ENCODE measurements around the gene ATG2A. TPM values are rescaled to one million over a fixed set of nuclear protein-coding genes. Genes with fewer than 3 reads are reported as not detected.

ATG2A gene
- total and polyA plus RNA-seq, 8 donors, result 12.2 to 77.6 (median 26.6) TPM

- Histone ChIP-seq H3K27ac (no peak overlapping the region), H3K4me3 (no peak overlapping the region), H3K27me3 (no peaks in the 10 kb centered on the region), H3K4me1 (peaks cover 0 to 10% (median 5%) of the 10 kb centered on the region in 4 donors), H3K36me3 (peaks cover 22 to 37% (median 36%) of the 10 kb centered on the region in 4 donors), H3K9me3 (no peaks in the 10 kb centered on the region)
- intact Hi-C loops (cut with DNase I; ENCODE audit: low total_unique reads), result no loop called here
- TF ChIP-seq POLR2AphosphoS5 (IDR thresholded peaks at IDR 0.05) (no peak), POLR2A (IDR thresholded peaks at IDR 0.05) (no peak)
- no peak for DNase-seq
- WGBS, 5 donors, result 68 to 81% (median 78%) methylated on average over 4 of the region's 4 CpGs
These were observed 19.5 kb upstream of the ATG2A start for GRCh38 chr11:64936539-64936938.

DNA sequence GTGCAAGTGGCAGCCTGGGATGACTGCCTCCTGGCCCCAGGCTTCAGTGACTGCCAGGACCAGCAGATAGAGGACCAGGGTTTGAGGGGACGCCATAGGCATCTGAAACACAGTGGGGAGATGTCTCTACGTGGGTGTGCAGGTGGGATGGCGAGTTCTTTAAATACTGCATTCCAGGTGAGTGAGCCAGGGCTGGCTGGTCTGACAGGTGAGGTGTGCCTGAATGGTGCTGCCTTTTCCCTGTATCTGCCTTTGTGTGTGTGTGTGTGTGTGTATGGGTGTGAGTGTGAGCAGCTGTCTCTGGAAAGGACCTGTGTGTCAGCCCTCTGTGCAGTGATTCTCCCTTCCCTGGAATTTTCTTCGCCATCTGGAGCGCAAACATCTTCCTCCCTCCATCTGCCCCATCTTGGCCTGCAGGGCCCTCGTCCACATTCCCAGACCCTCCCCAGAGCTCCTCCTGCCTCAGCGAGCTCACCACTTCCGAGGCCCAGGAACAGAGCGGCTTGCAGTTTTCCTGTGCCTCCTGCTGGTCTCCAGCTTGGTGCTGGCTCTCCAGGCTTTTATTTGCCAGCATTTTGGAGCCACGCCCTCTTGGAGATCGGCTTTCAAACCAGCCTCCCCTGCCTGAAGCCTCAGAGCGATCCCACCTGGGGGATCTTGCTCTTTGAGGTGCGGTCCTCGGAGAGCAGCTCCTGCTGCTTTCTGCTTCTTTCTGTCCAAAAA lies 18.5 kb upstream of the ATG2A start, which contains the start of gene GPHA2:
Gene GPHA2, minus strand, starts transcription at position 535 of the 723 bp plus-strand sequence. Its CDS starts 433 bp downstream, at position 102.
- Histone ChIP-seq H3K27ac (no peak within 1 kb of the TSS), H3K36me3 (peaks cover 32 to 47% (median 46%) of the 10 kb centered on the region in 4 donors), H3K4me1 (peaks cover 0 to 10% (median 5%) of the 10 kb centered on the region in 4 donors), H3K27me3 (no peaks in the 10 kb centered on the region), H3K4me3 (no peak within 1 kb of the TSS), H3K9me3 (no peaks in the 10 kb centered on the region)
- intact Hi-C loops (cut with DNase I; ENCODE audit: low total_unique reads), result no loop called here
- WGBS, 5 donors, result 32 to 45% (median 36%) methylated on average over 11 to 14 of the region's 14 CpGs
- no peak for TF ChIP-seq POLR2AphosphoS5 (IDR thresholded peaks at IDR 0.05)
- no peak for TF ChIP-seq EP300 (IDR thresholded peaks at IDR 0.05)
- TF ChIP-seq, protein P1, sequence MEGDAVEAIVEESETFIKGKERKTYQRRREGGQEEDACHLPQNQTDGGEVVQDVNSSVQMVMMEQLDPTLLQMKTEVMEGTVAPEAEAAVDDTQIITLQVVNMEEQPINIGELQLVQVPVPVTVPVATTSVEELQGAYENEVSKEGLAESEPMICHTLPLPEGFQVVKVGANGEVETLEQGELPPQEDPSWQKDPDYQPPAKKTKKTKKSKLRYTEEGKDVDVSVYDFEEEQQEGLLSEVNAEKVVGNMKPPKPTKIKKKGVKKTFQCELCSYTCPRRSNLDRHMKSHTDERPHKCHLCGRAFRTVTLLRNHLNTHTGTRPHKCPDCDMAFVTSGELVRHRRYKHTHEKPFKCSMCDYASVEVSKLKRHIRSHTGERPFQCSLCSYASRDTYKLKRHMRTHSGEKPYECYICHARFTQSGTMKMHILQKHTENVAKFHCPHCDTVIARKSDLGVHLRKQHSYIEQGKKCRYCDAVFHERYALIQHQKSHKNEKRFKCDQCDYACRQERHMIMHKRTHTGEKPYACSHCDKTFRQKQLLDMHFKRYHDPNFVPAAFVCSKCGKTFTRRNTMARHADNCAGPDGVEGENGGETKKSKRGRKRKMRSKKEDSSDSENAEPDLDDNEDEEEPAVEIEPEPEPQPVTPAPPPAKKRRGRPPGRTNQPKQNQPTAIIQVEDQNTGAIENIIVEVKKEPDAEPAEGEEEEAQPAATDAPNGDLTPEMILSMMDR (IDR thresholded peaks at IDR 0.05), result no peak
- TF ChIP-seq POLR2A (IDR thresholded peaks at IDR 0.05), result no peak
- peak; percentile 50 to 63 for DNase-seq

GRCh38 chr11:64934682-64935358 lies 17.8 kb upstream of the ATG2A start:
- H3K36me3 ChIP-seq, result peaks cover 39 to 54% (median 53%) of the 10 kb centered on the region in 4 donors
- TF ChIP-seq, protein P1 (IDR thresholded peaks at IDR 0.05), result no peak
- TF ChIP-seq POLR2A (IDR thresholded peaks at IDR 0.05) (no peak), EP300 (IDR thresholded peaks at IDR 0.05) (no peak), POLR2AphosphoS5 (IDR thresholded peaks at IDR 0.05) (no peak)
- H3K4me3 ChIP-seq, result no peak overlapping the region
- H3K9me3 ChIP-seq, result no peaks in the 10 kb centered on the region
- intact Hi-C loops (cut with DNase I; ENCODE audit: low total_unique reads), result no loop called here
- DNase-seq, result no peak
- no peaks in the 10 kb centered on the region for H3K27me3 ChIP-seq
- peaks cover 0 to 10% (median 5%) of the 10 kb centered on the region in 4 donors for H3K4me1 ChIP-seq
- WGBS, 5 donors, result 63 to 83% (median 68%) methylated on average over 24 to 27 of the region's 27 CpGs
- no peak overlapping the region for H3K27ac ChIP-seq

GRCh38 chr11:64933935-64934681 lies 17.1 kb upstream of the ATG2A start:
- intact Hi-C loops (cut with DNase I; ENCODE audit: low total_unique reads), result no loop called here
- H3K9me3 ChIP-seq, result no peaks in the 10 kb centered on the region
- H3K4me3 ChIP-seq, result no peak overlapping the region
- TF ChIP-seq POLR2AphosphoS5 (IDR thresholded peaks at IDR 0.05), result no peak
- TF ChIP-seq EP300 (IDR thresholded peaks at IDR 0.05), result no peak
- TF ChIP-seq, protein P1 (IDR thresholded peaks at IDR 0.05), result no peak
- no peak for TF ChIP-seq POLR2A (IDR thresholded peaks at IDR 0.05)
- H3K4me1 ChIP-seq, result peaks cover 0 to 10% (median 5%) of the 10 kb centered on the region in 4 donors
- no peak for DNase-seq
- H3K36me3 ChIP-seq, result peaks cover 43 to 61% (median 60%) of the 10 kb centered on the region in 4 donors
- H3K27me3 ChIP-seq, result no peaks in the 10 kb centered on the region
- WGBS, 5 donors, result 84 to 91% (median 91%) methylated on average over 8 to 10 of the region's 10 CpGs
- no peak overlapping the region for H3K27ac ChIP-seq

All from stomach (tissue), 9 donors.